ENCODE data around the gene DYSF. TPM values are rescaled to one million over a fixed set of nuclear protein-coding genes. Genes with fewer than 3 reads are reported as not detected.

The DYSF gene
- total RNA-seq, 4 donors from 2014 or later = 4.2 to 26.6 (median 16.2) TPM

DNA sequence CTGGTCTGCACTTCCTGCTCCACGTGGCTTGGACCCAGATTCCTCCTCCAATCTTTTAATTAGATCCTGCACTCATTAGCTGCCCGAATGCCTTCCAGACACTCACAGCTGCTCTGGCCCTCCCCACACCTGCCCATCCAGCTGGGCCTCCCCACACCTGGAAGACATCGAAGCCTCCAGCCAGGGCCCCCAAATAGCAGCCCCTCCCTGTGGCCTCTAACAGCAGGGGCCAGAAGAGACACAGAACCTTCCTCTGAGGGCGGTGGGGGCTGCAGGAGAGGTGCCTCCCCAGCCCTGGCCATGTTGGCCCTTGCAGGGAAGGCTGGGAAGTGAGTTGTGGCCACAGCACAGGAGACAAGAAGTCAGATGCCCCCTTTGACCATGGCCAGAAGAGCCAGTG lies 252.8 kb downstream of the DYSF start:
- no peak for TF ChIP-seq CTCF (IDR thresholded peaks at IDR 0.05; ENCODE audit: low read depth)

DNA sequence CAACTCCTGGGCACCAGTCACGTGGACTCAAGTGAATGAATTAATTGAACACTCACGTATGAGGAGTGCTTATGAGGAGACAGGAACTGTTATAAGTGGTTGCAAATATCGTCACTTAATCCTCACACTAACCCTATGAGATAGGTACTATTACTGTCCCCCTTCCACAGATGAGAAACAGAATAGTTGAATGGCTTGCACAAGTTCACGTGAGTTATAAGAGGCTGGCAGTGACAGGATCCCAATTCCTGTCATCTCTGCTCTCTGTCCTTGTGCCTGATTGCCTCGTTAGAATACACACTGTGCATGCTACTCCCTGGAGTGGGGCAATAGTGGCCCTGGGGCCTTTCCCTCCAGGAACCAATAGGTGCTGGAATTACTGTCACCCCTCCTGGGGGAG lies 253.5 kb downstream of the DYSF start:
- TF ChIP-seq CTCF (IDR thresholded peaks at IDR 0.05; ENCODE audit: low read depth) = no peak

GRCh38 chr2:71710367-71711132 lies 257.2 kb downstream of the DYSF start:
- TF ChIP-seq CTCF (IDR thresholded peaks at IDR 0.05; ENCODE audit: low read depth) = no peak

DNA sequence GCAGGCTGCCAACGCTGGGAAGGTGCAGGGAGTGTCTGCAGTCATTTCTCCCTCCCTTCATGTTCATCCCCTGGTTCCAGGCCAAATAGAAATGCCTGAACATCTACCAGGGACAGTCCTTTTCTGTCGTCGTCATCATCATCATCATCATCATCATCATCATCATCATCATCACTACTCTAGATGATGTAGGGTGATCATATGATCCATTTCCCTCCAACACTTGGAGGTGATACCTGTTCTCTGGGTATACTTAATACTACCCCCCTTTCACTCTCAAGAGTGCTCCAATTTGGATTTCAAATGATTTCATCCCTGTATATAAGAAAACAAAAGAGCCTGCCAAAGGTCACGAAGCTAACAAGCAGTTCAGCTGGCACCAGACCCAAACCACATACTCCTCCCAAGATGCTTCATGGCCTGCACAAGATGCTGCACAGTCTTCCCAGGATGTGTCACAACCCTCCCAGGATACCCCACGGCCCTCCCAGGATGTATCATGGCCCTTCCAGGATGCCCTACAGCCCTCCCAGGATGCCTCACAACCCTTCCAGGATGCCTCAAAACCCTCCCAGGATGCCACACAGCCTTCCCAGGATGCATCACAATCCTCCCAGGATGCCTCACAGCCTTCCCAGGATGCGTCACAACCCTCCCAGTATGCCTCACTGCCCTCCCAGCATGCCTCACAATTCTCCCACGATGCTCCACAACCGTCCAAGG lies 257.9 kb downstream of the DYSF start:
- no peak for TF ChIP-seq CTCF (IDR thresholded peaks at IDR 0.05; ENCODE audit: low read depth)

DNA sequence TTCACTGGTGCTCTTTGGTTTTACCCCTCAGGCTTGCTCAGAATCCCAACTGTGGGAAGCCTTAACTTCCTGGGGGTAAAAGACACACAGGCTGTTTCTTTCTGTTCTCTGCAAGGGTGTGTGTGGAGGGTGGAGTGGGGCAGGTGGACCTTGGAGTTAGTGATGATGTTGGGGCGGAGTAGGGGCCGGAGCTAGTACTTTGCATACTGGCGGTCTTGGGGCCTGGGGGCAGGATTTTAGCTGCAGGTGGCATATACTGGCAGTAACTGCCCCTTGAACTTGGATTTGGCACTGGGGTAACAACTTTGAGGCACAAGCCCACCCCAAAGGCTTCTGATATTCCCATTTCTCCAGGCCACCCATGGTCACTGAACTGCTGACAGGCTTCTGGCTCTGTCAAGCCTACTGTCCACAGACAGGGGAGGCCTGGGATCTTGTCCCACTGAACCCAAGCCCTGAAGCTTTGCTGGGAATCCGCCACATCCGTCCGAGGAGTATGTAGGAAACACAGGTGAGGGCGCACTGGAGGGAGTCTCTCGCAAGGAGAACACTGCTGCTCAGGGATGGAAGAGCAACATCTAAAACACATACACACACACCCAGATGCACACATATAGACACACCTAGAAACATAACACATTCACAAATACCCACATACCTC lies 258.9 kb downstream of the DYSF start:
- TF ChIP-seq CTCF (IDR thresholded peaks at IDR 0.05; ENCODE audit: low read depth) = no peak

GRCh38 chr2:71713581-71714580 lies 260.5 kb downstream of the DYSF start:
- TF ChIP-seq CTCF (IDR thresholded peaks at IDR 0.05; ENCODE audit: low read depth) = no peak

Measured in subcutaneous adipose tissue (tissue), 4 donors.